Right lobe of liver (tissue), 4 donors: ENCODE measurements around the gene APIP.

Experiments
- CTCF ChIP-seq, 4 donors: fragments of 200-600 bp in 3 of 4; fragments of 450-650 bp in 1 of 4; IDR thresholded peaks; one replicate each; pipeline versions ENCODE4 v1.5.1 to v1.8.0; 2016 to 2022; ENCODE audit warnings: antibody characterized with exemption in 4 of 4, mild to moderate bottlenecking in 2 of 4
- POLR2A ChIP-seq: fragments of 450-650 bp; IDR thresholded peaks from one replicate; pipeline ENCODE4 v1.6.1; 2017; ENCODE audit warnings: antibody characterized with exemption, mild to moderate bottlenecking
- donor health status: DM: no; HTN: no; CAD: no.
- donor health status: DM: no; HTN: no; CAD: no.
- donor health status: DM: no; HTN: yes; CAD: no.

- no peak for TF ChIP-seq POLR2A
- TF ChIP-seq CTCF (IDR thresholded peaks at IDR 0.05) = no peak
Measured at GRCh38 chr11:34938611-34939010, 22.4 kb upstream of the APIP start.
